ENCODE results near the gene RPLP1. TPM values are rescaled to one million over a fixed set of nuclear protein-coding genes. Genes with fewer than 3 reads are reported as not detected.

The RPLP1 gene
- total RNA-seq, 1 donor from 2014 or later = 379 TPM

GRCh38 chr15:69491038-69491505 is 38.5 kb downstream of the RPLP1 start:
- intact Hi-C loops (cut with DNase I) = no loop called here
- Histone ChIP-seq H3K4me1 (no peaks in the 10 kb centered on the region), H3K27me3 (no peaks in the 10 kb centered on the region), H3K27ac (no peak overlapping the region), H3K9me3 (no peaks in the 10 kb centered on the region), H3K36me3 (no peaks in the 10 kb centered on the region), H3K4me3 (no peak overlapping the region)
- DNase-seq (ENCODE audit: low spot score in 2 of 2) = no peak
- TF ChIP-seq, protein P1, sequence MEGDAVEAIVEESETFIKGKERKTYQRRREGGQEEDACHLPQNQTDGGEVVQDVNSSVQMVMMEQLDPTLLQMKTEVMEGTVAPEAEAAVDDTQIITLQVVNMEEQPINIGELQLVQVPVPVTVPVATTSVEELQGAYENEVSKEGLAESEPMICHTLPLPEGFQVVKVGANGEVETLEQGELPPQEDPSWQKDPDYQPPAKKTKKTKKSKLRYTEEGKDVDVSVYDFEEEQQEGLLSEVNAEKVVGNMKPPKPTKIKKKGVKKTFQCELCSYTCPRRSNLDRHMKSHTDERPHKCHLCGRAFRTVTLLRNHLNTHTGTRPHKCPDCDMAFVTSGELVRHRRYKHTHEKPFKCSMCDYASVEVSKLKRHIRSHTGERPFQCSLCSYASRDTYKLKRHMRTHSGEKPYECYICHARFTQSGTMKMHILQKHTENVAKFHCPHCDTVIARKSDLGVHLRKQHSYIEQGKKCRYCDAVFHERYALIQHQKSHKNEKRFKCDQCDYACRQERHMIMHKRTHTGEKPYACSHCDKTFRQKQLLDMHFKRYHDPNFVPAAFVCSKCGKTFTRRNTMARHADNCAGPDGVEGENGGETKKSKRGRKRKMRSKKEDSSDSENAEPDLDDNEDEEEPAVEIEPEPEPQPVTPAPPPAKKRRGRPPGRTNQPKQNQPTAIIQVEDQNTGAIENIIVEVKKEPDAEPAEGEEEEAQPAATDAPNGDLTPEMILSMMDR (IDR thresholded peaks at IDR 0.05) = no peak

- DNase-seq (ENCODE audit: low spot score in 2 of 2) = no peak
- intact Hi-C loops (cut with DNase I) = no loop called here
- no peaks in the 10 kb centered on the region for H3K9me3 ChIP-seq
- H3K27me3 ChIP-seq = no peaks in the 10 kb centered on the region
- no peak overlapping the region for H3K4me3 ChIP-seq
- H3K36me3 ChIP-seq = no peaks in the 10 kb centered on the region
- TF ChIP-seq, protein P1 (IDR thresholded peaks at IDR 0.05) = no peak
- no peaks in the 10 kb centered on the region for H3K4me1 ChIP-seq
- no peak overlapping the region for H3K27ac ChIP-seq
These were observed 40.8 kb downstream of the RPLP1 start for GRCh38 chr15:69493406-69493805.

GRCh38 chr15:69496001-69496400 is 43.4 kb downstream of the RPLP1 start:
- intact Hi-C loops (cut with DNase I) = no loop called here

GRCh38 chr15:69497076-69497475 is 44.5 kb downstream of the RPLP1 start:
- TF ChIP-seq, protein P1 (IDR thresholded peaks at IDR 0.05) = no peak
- no peaks in the 10 kb centered on the region for H3K9me3 ChIP-seq
- H3K4me1 ChIP-seq = no peaks in the 10 kb centered on the region
- H3K27me3 ChIP-seq = no peaks in the 10 kb centered on the region
- no peak overlapping the region for H3K27ac ChIP-seq
- intact Hi-C loops (cut with DNase I) = no loop called here
- H3K4me3 ChIP-seq = no peak overlapping the region
- H3K36me3 ChIP-seq = no peaks in the 10 kb centered on the region
- DNase-seq (ENCODE audit: low spot score in 2 of 2) = no peak

More at GRCh38 chr15:69496001-69496400, 43.4 kb downstream of the RPLP1 start:
- DNase-seq (ENCODE audit: low spot score in 2 of 2) = no peak
- no peak overlapping the region for H3K27ac ChIP-seq
- no peaks in the 10 kb centered on the region for H3K9me3 ChIP-seq
- no peak overlapping the region for H3K4me3 ChIP-seq
- no peaks in the 10 kb centered on the region for H3K27me3 ChIP-seq
- no peaks in the 10 kb centered on the region for H3K36me3 ChIP-seq
- H3K4me1 ChIP-seq = no peaks in the 10 kb centered on the region
- TF ChIP-seq, protein P1 (IDR thresholded peaks at IDR 0.05) = no peak

GRCh38 chr15:69497667-69498066 is 45.0 kb downstream of the RPLP1 start:
- intact Hi-C loops (cut with DNase I) = no loop called here
- H3K36me3 ChIP-seq = no peaks in the 10 kb centered on the region
- H3K27me3 ChIP-seq = no peaks in the 10 kb centered on the region
- H3K4me1 ChIP-seq = no peaks in the 10 kb centered on the region
- H3K9me3 ChIP-seq = no peaks in the 10 kb centered on the region
- no peak overlapping the region for H3K27ac ChIP-seq
- H3K4me3 ChIP-seq = no peak overlapping the region
- DNase-seq (ENCODE audit: low spot score in 2 of 2) = peak in 1 of 2 donors; percentile 34
- TF ChIP-seq, protein P1 (IDR thresholded peaks at IDR 0.05) = no peak

DNA sequence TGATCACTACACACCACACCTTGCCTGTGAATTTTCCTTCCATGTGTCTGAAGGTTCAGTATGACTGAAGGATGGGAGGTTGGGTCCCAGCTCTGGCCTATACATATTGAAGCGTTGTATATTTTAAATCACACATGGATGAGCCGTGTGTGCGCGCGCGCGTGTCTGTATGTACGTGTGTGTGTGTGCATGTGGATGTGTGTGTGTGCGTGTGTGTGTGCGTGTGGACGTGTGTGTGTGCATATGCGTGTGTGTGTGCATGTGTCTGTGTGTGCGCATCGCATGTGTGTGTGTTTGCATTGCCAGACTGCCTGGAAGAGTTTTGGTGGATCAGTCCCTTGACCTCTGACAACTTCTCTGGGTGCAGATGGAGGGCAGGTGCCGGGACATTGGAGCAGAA is 45.7 kb downstream of the RPLP1 start:
- no peaks in the 10 kb centered on the region for H3K27me3 ChIP-seq
- peak in 1 of 2 donors; percentile 2 for DNase-seq (ENCODE audit: low spot score in 2 of 2)
- TF ChIP-seq, protein P1 (IDR thresholded peaks at IDR 0.05) = no peak
- no peaks in the 10 kb centered on the region for H3K4me1 ChIP-seq
- H3K36me3 ChIP-seq = no peaks in the 10 kb centered on the region
- intact Hi-C loops (cut with DNase I) = no loop called here
- no peaks in the 10 kb centered on the region for H3K9me3 ChIP-seq
- H3K27ac ChIP-seq = no peak overlapping the region
- no peak overlapping the region for H3K4me3 ChIP-seq
